ENCODE data around the gene SRC.

DNA sequence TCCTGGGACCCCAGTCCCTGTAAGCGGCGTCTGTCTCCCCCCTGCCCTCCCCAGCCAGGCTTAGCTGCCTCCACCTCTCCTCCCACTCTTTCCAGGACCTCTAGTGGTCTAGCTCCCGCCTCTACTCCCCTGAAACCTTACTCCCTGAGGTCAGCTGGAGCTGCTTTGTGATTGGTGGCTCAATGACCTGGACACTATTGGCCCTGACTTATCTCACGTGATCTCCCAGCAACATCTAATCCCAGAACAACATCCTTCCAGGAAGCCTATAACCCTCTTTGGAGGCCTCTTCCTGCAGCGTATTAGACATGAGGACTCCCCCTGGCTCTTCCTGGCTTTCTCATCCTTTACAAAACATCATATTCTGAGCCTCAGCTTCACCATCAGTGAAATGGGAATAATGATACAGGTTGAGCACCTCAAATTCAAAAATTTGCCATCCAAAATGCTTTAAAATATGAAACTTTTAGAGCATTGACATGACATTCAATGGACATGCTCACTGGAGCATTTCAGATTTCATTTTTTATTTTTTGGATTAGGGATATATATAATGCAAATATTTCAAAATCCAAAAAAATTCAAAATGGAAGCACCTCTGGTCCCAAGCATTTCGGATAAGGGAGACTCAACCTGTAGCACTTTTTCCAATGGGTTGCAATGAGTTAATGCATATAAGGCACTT lies 16.3 kb upstream of the SRC start:
- TF ChIP-seq OSR1 (CRISPR knock-in tag; IDR thresholded peaks at IDR 0.05) (no peak), ZNF70 (CRISPR knock-in tag; IDR thresholded peaks at IDR 0.05) (no peak), PPARA (CRISPR knock-in tag; IDR thresholded peaks at IDR 0.05; ENCODE audit: borderline replicate concordance) (no peak), ZFP3 (CRISPR knock-in tag; IDR thresholded peaks at IDR 0.05) (no peak), ARNTL (CRISPR knock-in tag; IDR thresholded peaks at IDR 0.05; ENCODE audit: borderline replicate concordance, low read depth) (no peak), ZFP30 (CRISPR knock-in tag; IDR thresholded peaks at IDR 0.05) (no peak), GLIS3 (CRISPR knock-in tag; IDR thresholded peaks at IDR 0.05) (no peak), RARB (CRISPR knock-in tag; IDR thresholded peaks at IDR 0.05) (no peak), TCF4 (CRISPR knock-in tag; IDR thresholded peaks at IDR 0.05; ENCODE audit: borderline replicate concordance) (no peak), TOX (CRISPR knock-in tag; IDR thresholded peaks at IDR 0.05; ENCODE audit: borderline replicate concordance) (no peak), CSDC2 (CRISPR knock-in tag; IDR thresholded peaks at IDR 0.05) (no peak), ZNF8 (CRISPR knock-in tag; IDR thresholded peaks at IDR 0.05) (no peak)
- TF ChIP-seq, protein P1, sequence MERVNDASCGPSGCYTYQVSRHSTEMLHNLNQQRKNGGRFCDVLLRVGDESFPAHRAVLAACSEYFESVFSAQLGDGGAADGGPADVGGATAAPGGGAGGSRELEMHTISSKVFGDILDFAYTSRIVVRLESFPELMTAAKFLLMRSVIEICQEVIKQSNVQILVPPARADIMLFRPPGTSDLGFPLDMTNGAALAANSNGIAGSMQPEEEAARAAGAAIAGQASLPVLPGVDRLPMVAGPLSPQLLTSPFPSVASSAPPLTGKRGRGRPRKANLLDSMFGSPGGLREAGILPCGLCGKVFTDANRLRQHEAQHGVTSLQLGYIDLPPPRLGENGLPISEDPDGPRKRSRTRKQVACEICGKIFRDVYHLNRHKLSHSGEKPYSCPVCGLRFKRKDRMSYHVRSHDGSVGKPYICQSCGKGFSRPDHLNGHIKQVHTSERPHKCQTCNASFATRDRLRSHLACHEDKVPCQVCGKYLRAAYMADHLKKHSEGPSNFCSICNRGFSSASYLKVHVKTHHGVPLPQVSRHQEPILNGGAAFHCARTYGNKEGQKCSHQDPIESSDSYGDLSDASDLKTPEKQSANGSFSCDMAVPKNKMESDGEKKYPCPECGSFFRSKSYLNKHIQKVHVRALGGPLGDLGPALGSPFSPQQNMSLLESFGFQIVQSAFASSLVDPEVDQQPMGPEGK (CRISPR knock-in tag; IDR thresholded peaks at IDR 0.05; ENCODE audit: borderline replicate concordance) = no peak
- TF ChIP-seq, protein P2, sequence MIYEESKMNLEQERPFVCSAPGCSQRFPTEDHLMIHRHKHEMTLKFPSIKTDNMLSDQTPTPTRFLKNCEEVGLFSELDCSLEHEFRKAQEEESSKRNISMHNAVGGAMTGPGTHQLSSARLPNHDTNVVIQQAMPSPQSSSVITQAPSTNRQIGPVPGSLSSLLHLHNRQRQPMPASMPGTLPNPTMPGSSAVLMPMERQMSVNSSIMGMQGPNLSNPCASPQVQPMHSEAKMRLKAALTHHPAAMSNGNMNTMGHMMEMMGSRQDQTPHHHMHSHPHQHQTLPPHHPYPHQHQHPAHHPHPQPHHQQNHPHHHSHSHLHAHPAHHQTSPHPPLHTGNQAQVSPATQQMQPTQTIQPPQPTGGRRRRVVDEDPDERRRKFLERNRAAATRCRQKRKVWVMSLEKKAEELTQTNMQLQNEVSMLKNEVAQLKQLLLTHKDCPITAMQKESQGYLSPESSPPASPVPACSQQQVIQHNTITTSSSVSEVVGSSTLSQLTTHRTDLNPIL (CRISPR knock-in tag; IDR thresholded peaks at IDR 0.05; ENCODE audit: low read depth) = no peak
